HEK293 (cell line): ENCODE results near the gene DNAJB5.

Experiments
- GFI1B ChIP-seq: fragments of 450-650 bp; formaldehyde crosslinking; IDR thresholded peaks from 2 replicates; pipeline ENCODE4 v1.5.1; 2016; ENCODE audit warnings: missing biosample characterization, missing genetic modification characterization
- GLIS2 ChIP-seq: fragments of 450-650 bp; formaldehyde crosslinking; IDR thresholded peaks from 2 replicates; pipeline ENCODE4 v1.5.1; 2016; ENCODE audit warnings: missing biosample characterization, missing genetic modification characterization
- KLF8 ChIP-seq: fragments of 450-650 bp; formaldehyde crosslinking; IDR thresholded peaks from 2 replicates; pipeline ENCODE4 v1.5.1; 2016; ENCODE audit warnings: missing biosample characterization, missing genetic modification characterization
- ZNF223 ChIP-seq: fragments of 450-650 bp; formaldehyde crosslinking; IDR thresholded peaks from 2 replicates; pipeline ENCODE4 v1.5.1; 2016; ENCODE audit warnings: missing biosample characterization, missing genetic modification characterization
- ZNF791 ChIP-seq: fragments of 450-650 bp; formaldehyde crosslinking; IDR thresholded peaks from 2 replicates; pipeline ENCODE4 v1.5.1; 2016; ENCODE audit warnings: missing biosample characterization, missing genetic modification characterization
- TF ChIP-seq, protein P1 (sequence below): fragments of 450-650 bp; formaldehyde crosslinking; IDR thresholded peaks from 2 replicates; pipeline ENCODE4 v1.5.1; 2016; ENCODE audit warnings: missing biosample characterization, missing genetic modification characterization
- TF ChIP-seq, protein P2 (sequence below): fragments of 450-650 bp; formaldehyde crosslinking; IDR thresholded peaks from 2 replicates; pipeline ENCODE4 v1.5.1; 2016; ENCODE audit warnings: missing biosample characterization, missing genetic modification characterization, low read depth
- TF ChIP-seq, protein P3 (sequence below): fragments of 450-650 bp; formaldehyde crosslinking; IDR thresholded peaks from 2 replicates; pipeline ENCODE4 v1.5.1; 2016; ENCODE audit warnings: missing biosample characterization, missing genetic modification characterization
- TF ChIP-seq, protein P4 (sequence below): fragments of 450-650 bp; formaldehyde crosslinking; IDR thresholded peaks from 2 replicates; pipeline ENCODE4 v1.5.1; 2016; ENCODE audit warnings: missing biosample characterization, missing genetic modification characterization
- TF ChIP-seq, protein P5 (sequence below): fragments of 450-650 bp; formaldehyde crosslinking; IDR thresholded peaks from 2 replicates; pipeline ENCODE4 v1.5.1; 2016; ENCODE audit warnings: missing biosample characterization, missing genetic modification characterization
- TF ChIP-seq, protein P6 (sequence below): fragments of 450-650 bp; formaldehyde crosslinking; IDR thresholded peaks from 2 replicates; pipeline ENCODE4 v1.5.1; 2016; ENCODE audit warnings: missing biosample characterization, missing genetic modification characterization

DNA sequence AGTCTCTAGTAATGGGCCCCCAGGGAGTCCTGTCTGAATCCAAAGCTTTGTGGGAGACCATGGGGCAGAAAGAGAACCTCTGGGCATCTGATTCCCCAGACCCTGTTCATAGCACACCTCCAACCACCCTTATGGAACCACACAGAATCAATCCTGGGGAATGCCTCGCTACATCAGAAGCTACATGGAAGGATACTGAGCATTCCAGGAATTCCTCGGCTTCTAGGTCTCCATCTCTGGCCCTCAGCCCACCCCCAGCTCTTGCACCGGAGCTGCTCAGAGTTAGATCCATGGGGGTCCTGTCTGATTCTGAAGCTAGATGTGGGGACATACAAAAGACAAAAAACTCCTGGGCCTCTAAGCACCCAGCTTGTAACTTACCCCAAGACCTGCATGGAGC, 54.5 kb downstream of the DNAJB5 start:
- TF ChIP-seq, protein P1, sequence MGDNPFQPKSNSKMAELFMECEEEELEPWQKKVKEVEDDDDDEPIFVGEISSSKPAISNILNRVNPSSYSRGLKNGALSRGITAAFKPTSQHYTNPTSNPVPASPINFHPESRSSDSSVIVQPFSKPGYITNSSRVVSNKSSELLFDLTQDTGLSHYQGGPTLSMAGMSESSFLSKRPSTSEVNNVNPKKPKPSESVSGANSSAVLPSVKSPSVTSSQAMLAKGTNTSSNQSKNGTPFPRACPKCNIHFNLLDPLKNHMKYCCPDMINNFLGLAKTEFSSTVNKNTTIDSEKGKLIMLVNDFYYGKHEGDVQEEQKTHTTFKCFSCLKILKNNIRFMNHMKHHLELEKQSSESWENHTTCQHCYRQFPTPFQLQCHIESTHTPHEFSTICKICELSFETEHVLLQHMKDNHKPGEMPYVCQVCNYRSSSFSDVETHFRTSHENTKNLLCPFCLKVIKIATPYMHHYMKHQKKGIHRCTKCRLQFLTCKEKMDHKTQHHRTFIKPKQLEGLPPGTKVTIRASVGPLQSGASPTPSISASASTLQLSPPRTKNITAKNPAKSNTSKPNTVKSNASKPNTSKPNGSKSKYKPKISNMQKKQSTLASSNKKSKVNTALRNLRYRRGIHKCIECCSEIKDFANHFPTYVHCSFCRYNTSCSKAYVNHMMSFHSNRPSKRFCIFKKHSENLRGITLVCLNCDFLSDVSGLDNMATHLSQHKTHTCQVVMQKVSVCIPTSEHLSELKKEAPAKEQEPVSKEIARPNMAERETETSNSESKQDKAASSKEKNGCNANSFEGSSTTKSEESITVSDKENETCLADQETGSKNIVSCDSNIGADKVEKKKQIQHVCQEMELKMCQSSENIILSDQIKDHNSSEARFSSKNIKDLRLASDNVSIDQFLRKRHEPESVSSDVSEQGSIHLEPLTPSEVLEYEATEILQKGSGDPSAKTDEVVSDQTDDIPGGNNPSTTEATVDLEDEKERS: no peak
- TF ChIP-seq, protein P2, sequence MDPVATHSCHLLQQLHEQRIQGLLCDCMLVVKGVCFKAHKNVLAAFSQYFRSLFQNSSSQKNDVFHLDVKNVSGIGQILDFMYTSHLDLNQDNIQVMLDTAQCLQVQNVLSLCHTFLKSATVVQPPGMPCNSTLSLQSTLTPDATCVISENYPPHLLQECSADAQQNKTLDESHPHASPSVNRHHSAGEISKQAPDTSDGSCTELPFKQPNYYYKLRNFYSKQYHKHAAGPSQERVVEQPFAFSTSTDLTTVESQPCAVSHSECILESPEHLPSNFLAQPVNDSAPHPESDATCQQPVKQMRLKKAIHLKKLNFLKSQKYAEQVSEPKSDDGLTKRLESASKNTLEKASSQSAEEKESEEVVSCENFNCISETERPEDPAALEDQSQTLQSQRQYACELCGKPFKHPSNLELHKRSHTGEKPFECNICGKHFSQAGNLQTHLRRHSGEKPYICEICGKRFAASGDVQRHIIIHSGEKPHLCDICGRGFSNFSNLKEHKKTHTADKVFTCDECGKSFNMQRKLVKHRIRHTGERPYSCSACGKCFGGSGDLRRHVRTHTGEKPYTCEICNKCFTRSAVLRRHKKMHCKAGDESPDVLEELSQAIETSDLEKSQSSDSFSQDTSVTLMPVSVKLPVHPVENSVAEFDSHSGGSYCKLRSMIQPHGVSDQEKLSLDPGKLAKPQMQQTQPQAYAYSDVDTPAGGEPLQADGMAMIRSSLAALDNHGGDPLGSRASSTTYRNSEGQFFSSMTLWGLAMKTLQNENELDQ: no peak
- TF ChIP-seq, protein P3, sequence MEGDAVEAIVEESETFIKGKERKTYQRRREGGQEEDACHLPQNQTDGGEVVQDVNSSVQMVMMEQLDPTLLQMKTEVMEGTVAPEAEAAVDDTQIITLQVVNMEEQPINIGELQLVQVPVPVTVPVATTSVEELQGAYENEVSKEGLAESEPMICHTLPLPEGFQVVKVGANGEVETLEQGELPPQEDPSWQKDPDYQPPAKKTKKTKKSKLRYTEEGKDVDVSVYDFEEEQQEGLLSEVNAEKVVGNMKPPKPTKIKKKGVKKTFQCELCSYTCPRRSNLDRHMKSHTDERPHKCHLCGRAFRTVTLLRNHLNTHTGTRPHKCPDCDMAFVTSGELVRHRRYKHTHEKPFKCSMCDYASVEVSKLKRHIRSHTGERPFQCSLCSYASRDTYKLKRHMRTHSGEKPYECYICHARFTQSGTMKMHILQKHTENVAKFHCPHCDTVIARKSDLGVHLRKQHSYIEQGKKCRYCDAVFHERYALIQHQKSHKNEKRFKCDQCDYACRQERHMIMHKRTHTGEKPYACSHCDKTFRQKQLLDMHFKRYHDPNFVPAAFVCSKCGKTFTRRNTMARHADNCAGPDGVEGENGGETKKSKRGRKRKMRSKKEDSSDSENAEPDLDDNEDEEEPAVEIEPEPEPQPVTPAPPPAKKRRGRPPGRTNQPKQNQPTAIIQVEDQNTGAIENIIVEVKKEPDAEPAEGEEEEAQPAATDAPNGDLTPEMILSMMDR (tag by site-specific recombination): no peak
- TF ChIP-seq GLIS2 (tag by site-specific recombination): no peak
- TF ChIP-seq, protein P4, sequence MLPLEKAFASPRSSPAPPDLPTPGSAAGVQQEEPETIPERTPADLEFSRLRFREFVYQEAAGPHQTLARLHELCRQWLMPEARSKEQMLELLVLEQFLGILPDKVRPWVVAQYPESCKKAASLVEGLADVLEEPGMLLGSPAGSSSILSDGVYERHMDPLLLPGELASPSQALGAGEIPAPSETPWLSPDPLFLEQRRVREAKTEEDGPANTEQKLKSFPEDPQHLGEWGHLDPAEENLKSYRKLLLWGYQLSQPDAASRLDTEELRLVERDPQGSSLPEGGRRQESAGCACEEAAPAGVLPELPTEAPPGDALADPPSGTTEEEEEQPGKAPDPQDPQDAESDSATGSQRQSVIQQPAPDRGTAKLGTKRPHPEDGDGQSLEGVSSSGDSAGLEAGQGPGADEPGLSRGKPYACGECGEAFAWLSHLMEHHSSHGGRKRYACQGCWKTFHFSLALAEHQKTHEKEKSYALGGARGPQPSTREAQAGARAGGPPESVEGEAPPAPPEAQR: no peak
- no peak for TF ChIP-seq GFI1B
- TF ChIP-seq ZNF791 (tag by site-specific recombination): no peak
- TF ChIP-seq ZNF223: no peak
- TF ChIP-seq KLF8 (tag by site-specific recombination): no peak
- TF ChIP-seq, protein P5, sequence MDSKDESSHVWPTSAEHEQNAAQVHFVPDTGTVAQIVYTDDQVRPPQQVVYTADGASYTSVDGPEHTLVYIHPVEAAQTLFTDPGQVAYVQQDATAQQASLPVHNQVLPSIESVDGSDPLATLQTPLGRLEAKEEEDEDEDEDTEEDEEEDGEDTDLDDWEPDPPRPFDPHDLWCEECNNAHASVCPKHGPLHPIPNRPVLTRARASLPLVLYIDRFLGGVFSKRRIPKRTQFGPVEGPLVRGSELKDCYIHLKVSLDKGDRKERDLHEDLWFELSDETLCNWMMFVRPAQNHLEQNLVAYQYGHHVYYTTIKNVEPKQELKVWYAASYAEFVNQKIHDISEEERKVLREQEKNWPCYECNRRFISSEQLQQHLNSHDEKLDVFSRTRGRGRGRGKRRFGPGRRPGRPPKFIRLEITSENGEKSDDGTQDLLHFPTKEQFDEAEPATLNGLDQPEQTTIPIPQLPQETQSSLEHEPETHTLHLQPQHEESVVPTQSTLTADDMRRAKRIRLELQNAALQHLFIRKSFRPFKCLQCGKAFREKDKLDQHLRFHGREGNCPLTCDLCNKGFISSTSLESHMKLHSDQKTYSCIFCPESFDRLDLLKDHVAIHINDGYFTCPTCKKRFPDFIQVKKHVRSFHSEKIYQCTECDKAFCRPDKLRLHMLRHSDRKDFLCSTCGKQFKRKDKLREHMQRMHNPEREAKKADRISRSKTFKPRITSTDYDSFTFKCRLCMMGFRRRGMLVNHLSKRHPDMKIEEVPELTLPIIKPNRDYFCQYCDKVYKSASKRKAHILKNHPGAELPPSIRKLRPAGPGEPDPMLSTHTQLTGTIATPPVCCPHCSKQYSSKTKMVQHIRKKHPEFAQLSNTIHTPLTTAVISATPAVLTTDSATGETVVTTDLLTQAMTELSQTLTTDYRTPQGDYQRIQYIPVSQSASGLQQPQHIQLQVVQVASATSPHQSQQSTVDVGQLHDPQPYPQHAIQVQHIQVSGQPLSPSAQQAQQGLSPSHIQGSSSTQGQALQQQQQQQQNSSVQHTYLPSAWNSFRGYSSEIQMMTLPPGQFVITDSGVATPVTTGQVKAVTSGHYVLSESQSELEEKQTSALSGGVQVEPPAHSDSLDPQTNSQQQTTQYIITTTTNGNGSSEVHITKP (tag by site-specific recombination): no peak
- TF ChIP-seq, protein P6, sequence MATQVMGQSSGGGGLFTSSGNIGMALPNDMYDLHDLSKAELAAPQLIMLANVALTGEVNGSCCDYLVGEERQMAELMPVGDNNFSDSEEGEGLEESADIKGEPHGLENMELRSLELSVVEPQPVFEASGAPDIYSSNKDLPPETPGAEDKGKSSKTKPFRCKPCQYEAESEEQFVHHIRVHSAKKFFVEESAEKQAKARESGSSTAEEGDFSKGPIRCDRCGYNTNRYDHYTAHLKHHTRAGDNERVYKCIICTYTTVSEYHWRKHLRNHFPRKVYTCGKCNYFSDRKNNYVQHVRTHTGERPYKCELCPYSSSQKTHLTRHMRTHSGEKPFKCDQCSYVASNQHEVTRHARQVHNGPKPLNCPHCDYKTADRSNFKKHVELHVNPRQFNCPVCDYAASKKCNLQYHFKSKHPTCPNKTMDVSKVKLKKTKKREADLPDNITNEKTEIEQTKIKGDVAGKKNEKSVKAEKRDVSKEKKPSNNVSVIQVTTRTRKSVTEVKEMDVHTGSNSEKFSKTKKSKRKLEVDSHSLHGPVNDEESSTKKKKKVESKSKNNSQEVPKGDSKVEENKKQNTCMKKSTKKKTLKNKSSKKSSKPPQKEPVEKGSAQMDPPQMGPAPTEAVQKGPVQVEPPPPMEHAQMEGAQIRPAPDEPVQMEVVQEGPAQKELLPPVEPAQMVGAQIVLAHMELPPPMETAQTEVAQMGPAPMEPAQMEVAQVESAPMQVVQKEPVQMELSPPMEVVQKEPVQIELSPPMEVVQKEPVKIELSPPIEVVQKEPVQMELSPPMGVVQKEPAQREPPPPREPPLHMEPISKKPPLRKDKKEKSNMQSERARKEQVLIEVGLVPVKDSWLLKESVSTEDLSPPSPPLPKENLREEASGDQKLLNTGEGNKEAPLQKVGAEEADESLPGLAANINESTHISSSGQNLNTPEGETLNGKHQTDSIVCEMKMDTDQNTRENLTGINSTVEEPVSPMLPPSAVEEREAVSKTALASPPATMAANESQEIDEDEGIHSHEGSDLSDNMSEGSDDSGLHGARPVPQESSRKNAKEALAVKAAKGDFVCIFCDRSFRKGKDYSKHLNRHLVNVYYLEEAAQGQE (tag by site-specific recombination): no peak
